Brain microvascular endothelial cell (primary cell): ENCODE results near the gene CETP.

Source experiments
- DNase-seq: peaks from one replicate; pipeline ENCODE4 v3.0.0-alpha.2; 2020
- H3K27ac ChIP-seq: fragments of 250-450 bp; sonication (Bioruptor Pico); 2 replicates; pipeline ENCODE4 v1.5.1; 2020; ENCODE audit warnings: mild to moderate bottlenecking, moderate library complexity
- H3K27me3 ChIP-seq: fragments of 250-450 bp; sonication (Bioruptor Pico); replicated peaks from 2 replicates; pipeline ENCODE4 v1.5.1; 2020; ENCODE audit warnings: mild to moderate bottlenecking
- H3K36me3 ChIP-seq: fragments of 250-450 bp; sonication (Bioruptor Pico); replicated peaks from 2 replicates; pipeline ENCODE4 v1.5.1; 2020; ENCODE audit warnings: mild to moderate bottlenecking
- H3K4me3 ChIP-seq: 2 replicates; pipeline ENCODE4 v1.5.1; 2011; ENCODE audit warnings: low read depth, mild to moderate bottlenecking, control low read depth, low read length, moderate library complexity
- in situ Hi-C: cut with HindIII; loops from 2 replicates; pipeline ENCODE4 v1.10.0; 2017; ENCODE audit warnings: low sequenced_read_pairs, low pct_ligation_motif_present
- TF ChIP-seq, protein P1 (sequence below): IDR thresholded peaks from 2 replicates; pipeline ENCODE4 v1.5.1; 2011; ENCODE audit warnings: low read depth, mild to moderate bottlenecking, moderate library complexity, low read length, control low read depth, inconsistent platforms; ENCODE audit errors: missing control alignments

CETP gene

DNA sequence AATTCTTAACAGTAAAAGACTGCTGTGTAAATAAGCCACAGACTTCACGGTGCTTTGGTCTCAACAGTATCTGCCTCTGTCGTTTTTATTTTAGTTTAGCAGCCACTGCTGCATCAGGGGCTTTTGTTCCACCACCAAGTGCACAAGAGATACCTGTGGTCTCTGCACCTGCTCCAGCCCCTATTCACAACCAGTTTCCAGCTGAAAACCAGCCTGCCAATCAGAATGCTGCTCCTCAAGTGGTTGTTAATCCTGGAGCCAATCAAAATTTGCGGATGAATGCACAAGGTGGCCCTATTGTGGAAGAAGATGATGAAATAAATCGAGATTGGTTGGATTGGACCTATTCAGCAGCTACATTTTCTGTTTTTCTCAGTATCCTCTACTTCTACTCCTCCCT is 21.9 kb upstream of the CETP start:
- TF ChIP-seq, protein P1, sequence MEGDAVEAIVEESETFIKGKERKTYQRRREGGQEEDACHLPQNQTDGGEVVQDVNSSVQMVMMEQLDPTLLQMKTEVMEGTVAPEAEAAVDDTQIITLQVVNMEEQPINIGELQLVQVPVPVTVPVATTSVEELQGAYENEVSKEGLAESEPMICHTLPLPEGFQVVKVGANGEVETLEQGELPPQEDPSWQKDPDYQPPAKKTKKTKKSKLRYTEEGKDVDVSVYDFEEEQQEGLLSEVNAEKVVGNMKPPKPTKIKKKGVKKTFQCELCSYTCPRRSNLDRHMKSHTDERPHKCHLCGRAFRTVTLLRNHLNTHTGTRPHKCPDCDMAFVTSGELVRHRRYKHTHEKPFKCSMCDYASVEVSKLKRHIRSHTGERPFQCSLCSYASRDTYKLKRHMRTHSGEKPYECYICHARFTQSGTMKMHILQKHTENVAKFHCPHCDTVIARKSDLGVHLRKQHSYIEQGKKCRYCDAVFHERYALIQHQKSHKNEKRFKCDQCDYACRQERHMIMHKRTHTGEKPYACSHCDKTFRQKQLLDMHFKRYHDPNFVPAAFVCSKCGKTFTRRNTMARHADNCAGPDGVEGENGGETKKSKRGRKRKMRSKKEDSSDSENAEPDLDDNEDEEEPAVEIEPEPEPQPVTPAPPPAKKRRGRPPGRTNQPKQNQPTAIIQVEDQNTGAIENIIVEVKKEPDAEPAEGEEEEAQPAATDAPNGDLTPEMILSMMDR = no peak
- no peak overlapping the region for H3K4me3 ChIP-seq
- no peak overlapping the region for H3K27ac ChIP-seq
- in situ Hi-C loops = no loop called here
- H3K36me3 ChIP-seq = peaks cover 92% of the 10 kb centered on the region
- no peak for DNase-seq
- H3K27me3 ChIP-seq = no peaks in the 10 kb centered on the region

DNA sequence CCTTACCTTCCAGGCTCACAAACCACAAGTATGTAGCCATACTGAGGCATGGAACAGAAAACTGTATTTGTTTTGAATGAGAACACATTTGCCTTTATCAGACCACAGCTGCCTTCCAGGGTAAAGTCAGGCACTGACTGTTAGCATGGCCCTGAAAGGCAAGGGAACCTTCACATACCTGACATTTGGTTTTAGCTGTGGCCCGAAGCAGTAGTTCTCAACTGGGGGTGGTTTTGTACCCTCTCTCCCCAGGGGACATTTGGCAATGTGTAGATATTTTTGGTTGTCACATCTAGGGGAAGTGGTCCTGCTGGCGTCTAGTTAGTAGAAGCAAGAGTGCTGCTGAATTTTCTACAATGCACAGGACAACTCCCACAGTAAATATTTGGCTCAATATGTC is 20.7 kb upstream of the CETP start:
- peaks cover 94% of the 10 kb centered on the region for H3K36me3 ChIP-seq
- in situ Hi-C loops = no loop called here
- TF ChIP-seq, protein P1 = no peak
- H3K4me3 ChIP-seq = no peak overlapping the region
- no peaks in the 10 kb centered on the region for H3K27me3 ChIP-seq
- DNase-seq = no peak
- no peak overlapping the region for H3K27ac ChIP-seq

DNA sequence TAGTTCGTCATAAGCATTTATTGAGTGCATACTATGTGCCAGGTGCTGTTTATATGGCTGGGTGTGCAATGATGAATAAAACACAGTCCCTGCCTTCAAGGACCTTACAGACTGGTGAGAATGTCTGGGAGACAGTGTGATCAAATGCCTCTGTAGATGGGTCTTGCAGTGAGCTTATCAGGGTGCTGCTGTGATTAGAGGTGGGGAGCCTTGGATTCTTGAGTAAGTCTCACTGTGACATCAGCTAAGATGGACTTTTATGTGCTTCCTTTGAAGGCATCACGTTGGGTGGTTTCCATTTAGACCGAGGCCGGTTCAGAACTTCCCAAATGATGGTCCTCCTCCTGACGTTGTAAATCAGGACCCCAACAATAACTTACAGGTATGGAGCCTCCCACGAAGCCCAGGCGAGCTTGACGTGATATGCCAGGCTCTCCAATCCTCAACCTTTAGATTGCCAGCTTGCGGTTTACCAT is 19.9 kb upstream of the CETP start:
- TF ChIP-seq, protein P1 = no peak
- Histone ChIP-seq H3K36me3 (peaks cover 94% of the 10 kb centered on the region), H3K27ac (no peak overlapping the region), H3K4me3 (no peak overlapping the region), H3K27me3 (no peaks in the 10 kb centered on the region)
- no peak for DNase-seq
- in situ Hi-C loops = no loop called here

DNA sequence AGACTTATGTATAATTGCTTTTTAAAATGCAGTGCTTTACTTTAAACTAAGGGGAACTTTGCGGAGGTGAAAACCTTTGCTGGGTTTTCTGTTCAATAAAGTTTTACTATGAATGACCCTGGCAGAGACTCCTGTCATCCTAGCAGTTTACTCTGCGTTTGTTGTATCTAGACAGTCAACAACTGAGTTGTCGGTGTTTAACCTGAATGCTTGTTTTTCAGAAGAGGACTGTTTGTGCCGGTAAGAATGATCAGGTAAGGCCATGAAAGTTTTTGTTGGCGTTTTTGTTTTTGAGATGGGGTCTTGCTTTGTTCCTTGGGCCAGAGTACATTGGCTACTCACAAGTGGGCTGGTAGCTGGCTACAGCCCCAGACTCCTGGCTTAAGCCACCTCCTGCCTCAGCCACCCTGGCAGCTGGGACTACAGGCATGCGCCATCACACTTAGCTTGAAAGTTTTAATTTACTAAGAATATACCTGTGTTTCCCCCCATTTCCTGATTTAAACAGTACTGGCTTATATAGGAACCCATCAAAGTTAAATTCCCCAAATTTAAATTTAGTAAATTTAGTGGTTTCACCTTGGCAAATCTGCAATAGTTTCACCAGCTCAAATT is 17.9 kb upstream of the CETP start:
- TF ChIP-seq, protein P1 = no peak
- no peak for DNase-seq
- Histone ChIP-seq H3K36me3 (peaks cover 76% of the 10 kb centered on the region), H3K27ac (no peak overlapping the region), H3K27me3 (no peaks in the 10 kb centered on the region), H3K4me3 (no peak overlapping the region)
- in situ Hi-C loops = no loop called here

DNA sequence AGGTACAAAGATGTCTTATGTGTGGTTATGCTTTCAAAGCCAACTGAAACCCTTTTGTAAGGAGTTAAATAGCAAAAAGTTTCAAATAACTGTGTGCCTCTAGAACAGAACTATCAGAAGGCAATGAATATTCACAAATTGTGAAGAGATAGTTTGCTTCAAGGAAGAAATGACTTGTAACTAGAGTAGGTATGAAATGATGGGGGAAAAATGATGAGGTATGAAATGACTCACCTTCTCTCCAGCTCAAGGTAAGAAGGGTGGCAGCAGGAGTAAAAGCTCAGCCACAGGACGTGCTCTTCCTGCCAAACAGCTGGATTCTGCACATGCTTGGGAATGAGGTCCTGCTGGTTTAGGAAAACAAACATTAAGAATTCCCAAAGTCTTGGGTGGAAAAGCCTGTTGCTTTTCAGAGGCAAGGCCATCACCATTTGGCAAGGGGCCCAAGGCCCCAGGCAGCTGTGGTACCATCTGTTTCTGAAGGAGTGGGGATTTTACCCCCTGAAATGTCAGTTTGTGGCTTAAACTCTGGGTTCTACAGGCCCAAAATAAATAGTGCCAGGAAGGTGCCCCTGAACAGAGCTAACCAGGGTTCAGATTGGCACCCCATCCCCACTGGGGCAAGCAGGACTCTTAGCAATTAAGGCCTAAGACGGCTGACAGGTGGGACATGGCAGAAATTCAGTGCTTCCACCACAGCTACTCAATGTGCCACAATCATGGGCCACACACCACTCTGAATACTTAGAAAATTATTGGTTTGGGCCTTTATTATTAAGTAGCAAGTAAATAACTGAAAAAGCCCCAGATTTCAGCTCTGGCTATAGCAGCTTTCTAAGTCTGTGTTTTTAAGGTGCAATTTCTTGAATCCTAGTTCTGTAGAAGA is 16.6 kb upstream of the CETP start:
- Histone ChIP-seq H3K27me3 (no peaks in the 10 kb centered on the region), H3K4me3 (no peak overlapping the region), H3K36me3 (peaks cover 63% of the 10 kb centered on the region), H3K27ac (no peak overlapping the region)
- in situ Hi-C loops = no loop called here
- DNase-seq = no peak
- TF ChIP-seq, protein P1 = no peak
